CD4-positive, alpha-beta T cell (primary cell): Measurements from ENCODE around the gene TRIM77. TPM values are rescaled to one million over a fixed set of nuclear protein-coding genes. Genes with fewer than 3 reads are reported as not detected.
"Not testable (repeated sequence)": the region's sequence is repeated elsewhere in the genome, so short reads cannot be mapped to it uniquely, and the experiment has no call there.

Source experiments
- ATAC-seq: fragments of 200-7000 bp; cut with Tn5 transposase; one replicate; pipeline ENCODE4 v1.10.0; 2022; ENCODE audit warnings: mild to moderate bottlenecking; ENCODE audit not compliant: poor library complexity
- CTCF ChIA-PET: fragments of 350-600 bp; sonication (Branson Sonifier 250); formaldehyde crosslinking; loops from one replicate; lab custom pipeline; 2021; ENCODE audit warnings: antibody characterized with exemption, inconsistent platforms; lab: Charles Lee
- POLR2A ChIA-PET: fragments of 350-600 bp; sonication (Branson Sonifier 250); formaldehyde crosslinking; loops from one replicate; lab custom pipeline; 2021; ENCODE audit warnings: antibody characterized with exemption, inconsistent platforms; lab: Charles Lee
- DNase-seq, 14 experiments: peaks; one replicate each; pipeline ENCODE4 v3.0.0-alpha.2; 2013 to 2020; ENCODE audit warnings: mixed read lengths in 2 of 14
- H3K27ac ChIP-seq, 2 donors: one replicate each; pipeline versions ENCODE4 v1.5.1 to v1.7.0; 2013; ENCODE audit warnings: low read length in 2 of 2, low read depth in 1 of 2, mild to moderate bottlenecking in 1 of 2
- H3K27me3 ChIP-seq, 2 experiments: 1 replicate in 1 of 2; 2 replicates in 1 of 2; pipeline versions ENCODE4 v1.6.1 to v1.7.0; 2013; ENCODE audit warnings: low read length in 2 of 2, control low read depth in 1 of 2, mild to moderate bottlenecking in 1 of 2, moderate library complexity in 1 of 2; ENCODE audit not compliant: insufficient read depth in 2 of 2, control insufficient read depth in 1 of 2
- H3K36me3 ChIP-seq: one replicate; pipeline ENCODE4 v1.6.1; 2013; ENCODE audit warnings: low read length, control low read depth; ENCODE audit not compliant: insufficient read depth
- H3K4me1 ChIP-seq: one replicate; pipeline ENCODE4 v1.6.1; 2013; ENCODE audit warnings: low read length, control low read depth; ENCODE audit not compliant: insufficient read depth
- H3K4me3 ChIP-seq: one replicate; pipeline ENCODE4 v1.5.1; 2013; ENCODE audit warnings: mild to moderate bottlenecking, low read length, moderate library complexity
- H3K9me3 ChIP-seq, 2 experiments: 1 replicate in 1 of 2; 2 replicates in 1 of 2; pipeline versions ENCODE4 v1.6.1 to v1.7.0; 2013; ENCODE audit warnings: low read length in 2 of 2, mild to moderate bottlenecking in 2 of 2, control low read depth in 1 of 2, moderate library complexity in 1 of 2; ENCODE audit not compliant: control insufficient read depth in 1 of 2, insufficient read depth in 1 of 2
- H3K27ac Mint-ChIP-seq: one replicate; pipeline ENCODE4 v1.8.0; 2020; ENCODE audit warnings: mixed read lengths
- H3K27me3 Mint-ChIP-seq: one replicate; pipeline ENCODE4 v1.8.0; 2021; ENCODE audit warnings: mixed read lengths
- H3K36me3 Mint-ChIP-seq: one replicate; pipeline ENCODE4 v1.8.0; 2021; ENCODE audit warnings: low read depth, mixed read lengths
- H3K4me1 Mint-ChIP-seq: one replicate; pipeline ENCODE4 v1.8.0; 2021; ENCODE audit warnings: low read depth, mixed read lengths
- H3K4me3 Mint-ChIP-seq: one replicate; pipeline ENCODE4 v1.8.0; 2020; ENCODE audit warnings: mild to moderate bottlenecking, mixed read lengths
- H3K9me3 Mint-ChIP-seq: one replicate; pipeline ENCODE4 v1.8.0; 2020; ENCODE audit warnings: mixed read lengths
- CTCF ChIP-seq: fragments of 200-600 bp; IDR thresholded peaks from one replicate; pipeline ENCODE4 v1.8.0; 2022; ENCODE audit warnings: antibody characterized with exemption, mild to moderate bottlenecking
- intact Hi-C, 2 experiments: fragments of 100-400 bp; cut with DNase I in 1 of 2; cut with micrococcal nuclease in 1 of 2; formaldehyde crosslinking; loops; one replicate each; pipeline versions ENCODE4 v1.15.1 to v1.9.0; 2023 to 2025; cut with DNase I, micrococcal nuclease
- polyA plus RNA-seq, 2 donors: library from polyadenylated mRNA; unstranded; fragments of 120-200 nt; gene quantifications; one replicate each; pipeline ENCODE4 v1.2.1, GENCODE V29; 2013
- total RNA-seq, 174 experiments: library from RNA in 2 of 174; stranded (reverse) in 2 of 174; gene quantifications; one replicate each; pipeline ENCODE4 v1.2.3 and lab custom pipeline; 2021 to 2026

TRIM77 gene
- total RNA-seq = not detected
- not detected for polyA plus RNA-seq (2013, experiment 1 of 2)
- not detected for polyA plus RNA-seq (2013, experiment 2 of 2)
- total RNA-seq (lab: John Stamatoyannopoulos, UW) = 0 to 0.07 (median 0) reads per million in 172 experiments

DNA sequence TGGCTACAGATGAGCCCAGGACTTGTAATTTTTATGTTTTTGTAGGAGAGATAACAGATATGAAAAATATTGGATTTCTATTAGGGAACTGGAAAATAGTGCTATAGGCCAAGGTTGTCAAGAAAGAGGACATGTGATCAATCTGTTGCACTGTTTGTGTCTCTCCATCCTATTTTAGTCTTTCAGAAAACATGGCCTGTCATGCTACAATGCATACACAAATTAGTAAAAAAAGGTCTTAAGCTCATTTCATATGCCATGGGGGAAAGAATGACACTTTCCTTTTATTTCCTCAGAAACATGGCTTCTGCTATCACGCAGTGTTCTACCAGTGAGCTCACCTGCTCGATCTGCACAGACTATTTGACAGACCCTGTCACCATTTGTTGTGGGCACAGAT is at the start of gene TRIM77:
TSS of gene TRIM77 (plus strand) at position 301 of the 400 bp plus-strand sequence. CDS start at position 301, 0 bp downstream.
- ATAC-seq, H3K36me3 ChIP-seq, H3K9me3 ChIP-seq, H3K4me1 ChIP-seq, POLR2A ChIA-PET, H3K9me3 Mint-ChIP-seq, H3K27me3 ChIP-seq, H3K27ac ChIP-seq, DNase-seq, H3K4me1 Mint-ChIP-seq, H3K27me3 Mint-ChIP-seq, intact Hi-C loops, H3K36me3 Mint-ChIP-seq, H3K4me3 Mint-ChIP-seq, H3K27ac Mint-ChIP-seq, H3K4me3 ChIP-seq, CTCF ChIA-PET: not testable (repeated sequence)

DNA sequence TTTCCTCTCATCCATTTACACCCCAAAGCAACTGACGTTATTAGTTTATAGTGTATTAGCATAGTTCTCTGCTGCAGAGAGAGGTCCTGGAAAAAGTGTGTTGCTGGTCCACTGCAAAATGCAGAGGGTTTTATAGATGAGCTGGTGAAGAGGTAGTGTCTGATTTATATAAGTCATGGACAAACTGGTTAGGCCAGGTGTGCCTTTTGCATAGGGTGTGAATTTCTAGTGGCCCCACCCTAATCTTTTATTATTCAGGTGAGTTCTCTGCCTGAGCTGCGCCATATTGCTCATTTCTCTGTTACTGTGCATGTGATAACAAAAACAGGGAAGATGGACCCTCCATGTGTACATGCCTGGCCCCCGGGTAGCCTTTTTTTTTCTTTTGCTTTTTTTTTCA is 43.1 kb upstream of the TRIM77 start:
- DNase-seq (no peak), ATAC-seq (no peak)
- Histone ChIP-seq H3K27ac (no peak overlapping the region), H3K4me3 (no peak overlapping the region), H3K9me3 (no peaks in the 10 kb centered on the region), H3K36me3 (no peaks in the 10 kb centered on the region), H3K27me3 (no peaks in the 10 kb centered on the region), H3K4me1 (no peaks in the 10 kb centered on the region)
- no peak overlapping the region for H3K4me3 Mint-ChIP-seq
- H3K9me3 Mint-ChIP-seq = no peaks in the 10 kb centered on the region
- intact Hi-C loops = no loop called here
- POLR2A ChIA-PET = no interaction called here
- H3K4me1 Mint-ChIP-seq = no peaks in the 10 kb centered on the region
- no peaks in the 10 kb centered on the region for H3K36me3 Mint-ChIP-seq
- H3K27ac Mint-ChIP-seq = no peak overlapping the region
- no peaks in the 10 kb centered on the region for H3K27me3 Mint-ChIP-seq
- no peak for TF ChIP-seq CTCF
- CTCF ChIA-PET = no interaction called here

DNA sequence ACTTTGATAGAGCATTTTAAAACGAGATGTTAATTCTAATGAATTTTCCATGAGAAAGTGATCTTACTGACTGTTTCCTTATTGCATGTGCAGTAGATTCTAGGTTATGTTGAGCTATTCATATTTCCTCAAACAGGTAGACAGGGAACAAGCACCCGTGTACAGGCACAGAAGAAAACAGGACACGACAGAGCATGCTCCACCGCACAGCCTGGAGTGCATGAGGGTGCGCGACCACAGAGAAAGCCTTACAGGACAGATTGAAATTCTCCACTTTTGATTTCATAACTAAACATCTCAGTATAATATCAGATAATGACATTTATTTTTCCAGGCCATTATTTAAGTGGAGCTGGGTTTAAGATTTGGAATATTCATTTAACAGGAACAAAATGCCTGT is 41.9 kb upstream of the TRIM77 start:
- H3K27me3 Mint-ChIP-seq, H3K9me3 Mint-ChIP-seq, H3K9me3 ChIP-seq, H3K4me1 ChIP-seq, POLR2A ChIA-PET, CTCF ChIA-PET, DNase-seq, H3K36me3 ChIP-seq, ATAC-seq, H3K4me1 Mint-ChIP-seq, H3K27ac Mint-ChIP-seq, H3K4me3 ChIP-seq, intact Hi-C loops, H3K36me3 Mint-ChIP-seq, H3K4me3 Mint-ChIP-seq, H3K27ac ChIP-seq, H3K27me3 ChIP-seq: not testable (repeated sequence)

DNA sequence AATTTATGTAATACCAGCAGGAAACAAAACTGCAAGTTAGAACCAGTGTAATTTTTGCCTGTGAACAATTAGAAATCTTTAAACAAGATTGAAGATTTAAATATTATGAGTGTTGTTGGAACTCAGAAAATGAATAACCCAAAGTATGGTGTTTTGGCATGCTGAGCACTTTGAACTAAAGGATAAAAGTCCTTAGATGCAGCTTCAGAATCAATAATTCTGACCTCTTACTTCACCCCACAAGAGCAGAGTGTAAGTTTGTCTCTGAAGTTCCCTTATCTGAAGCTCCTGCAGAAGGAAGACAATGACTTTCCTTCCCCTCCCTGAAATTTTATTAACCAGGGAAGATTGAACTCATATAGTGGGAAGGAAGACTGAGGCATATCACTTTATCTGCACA is 40.5 kb upstream of the TRIM77 start:
- H3K4me1 ChIP-seq, H3K9me3 Mint-ChIP-seq, DNase-seq, H3K4me3 ChIP-seq, H3K4me3 Mint-ChIP-seq, H3K36me3 Mint-ChIP-seq, ATAC-seq, POLR2A ChIA-PET, H3K36me3 ChIP-seq, H3K4me1 Mint-ChIP-seq, CTCF ChIA-PET, H3K27me3 ChIP-seq, H3K27ac ChIP-seq, intact Hi-C loops, H3K27me3 Mint-ChIP-seq, H3K9me3 ChIP-seq, H3K27ac Mint-ChIP-seq: not testable (repeated sequence)

DNA sequence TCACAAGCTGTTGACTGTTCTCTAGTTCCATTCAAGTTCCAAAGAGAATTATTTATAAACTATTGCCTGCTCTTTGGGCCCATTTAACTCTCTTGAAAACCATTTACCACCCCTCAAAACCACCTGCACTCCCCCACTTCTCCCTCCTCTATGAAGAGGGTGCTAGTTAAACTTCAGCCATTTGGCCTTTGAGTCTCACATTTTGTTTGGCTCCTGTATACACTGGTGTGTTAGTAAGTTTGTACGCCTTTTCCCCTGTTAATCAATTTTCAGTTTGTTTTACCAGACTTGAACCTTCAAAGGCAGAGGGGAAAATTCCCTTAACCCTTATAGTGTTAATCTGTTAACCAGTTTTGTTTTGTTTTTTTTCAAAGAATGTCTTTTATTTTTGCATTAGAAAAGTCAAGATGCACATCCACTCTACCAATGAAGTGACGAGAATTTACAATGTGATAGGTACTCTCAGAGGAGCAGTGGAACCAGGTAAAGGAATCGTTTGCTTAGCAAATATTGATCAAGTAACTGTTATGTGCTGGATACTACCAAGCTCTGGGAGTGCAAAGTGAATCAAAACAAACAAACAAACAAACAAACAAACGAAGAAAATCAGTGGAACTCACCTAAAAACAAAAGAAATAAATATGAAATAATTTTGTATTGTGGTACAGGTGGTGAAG is 40.0 kb upstream of the TRIM77 start:
- intact Hi-C loops, H3K36me3 ChIP-seq, H3K9me3 ChIP-seq, H3K36me3 Mint-ChIP-seq, ATAC-seq, DNase-seq, H3K4me3 ChIP-seq, H3K27me3 ChIP-seq, H3K4me1 Mint-ChIP-seq, H3K27me3 Mint-ChIP-seq, H3K9me3 Mint-ChIP-seq, H3K27ac ChIP-seq, CTCF ChIA-PET, H3K4me1 ChIP-seq, H3K4me3 Mint-ChIP-seq, H3K27ac Mint-ChIP-seq, POLR2A ChIA-PET: not testable (repeated sequence)

DNA sequence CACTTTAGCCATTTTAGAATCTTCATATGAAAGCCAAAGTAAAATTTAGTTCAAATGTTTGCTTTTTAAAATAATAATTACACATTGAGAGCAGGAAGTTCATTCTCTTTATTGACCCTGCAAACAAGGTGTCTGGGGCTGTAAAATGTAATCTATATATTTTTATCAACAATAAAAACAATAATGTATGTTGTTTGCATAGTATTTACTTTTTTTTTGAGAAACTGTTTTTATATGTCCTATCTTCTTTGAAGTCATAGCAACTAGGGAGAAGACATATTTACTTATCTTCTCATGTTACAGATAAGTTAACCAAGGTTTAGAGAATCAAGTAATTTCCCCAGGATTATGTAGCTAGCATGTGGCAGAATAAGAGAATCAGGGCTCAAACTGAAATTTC is 37.6 kb upstream of the TRIM77 start:
- H3K4me3 ChIP-seq, H3K36me3 ChIP-seq, CTCF ChIA-PET, H3K27me3 ChIP-seq, ATAC-seq, H3K36me3 Mint-ChIP-seq, H3K9me3 Mint-ChIP-seq, H3K27me3 Mint-ChIP-seq, intact Hi-C loops, H3K27ac ChIP-seq, POLR2A ChIA-PET, H3K4me1 Mint-ChIP-seq, H3K9me3 ChIP-seq, H3K4me3 Mint-ChIP-seq, H3K27ac Mint-ChIP-seq, DNase-seq, H3K4me1 ChIP-seq: not testable (repeated sequence)
